Measurements from ENCODE around the gene FAAP100.

Gene FAAP100

DNA sequence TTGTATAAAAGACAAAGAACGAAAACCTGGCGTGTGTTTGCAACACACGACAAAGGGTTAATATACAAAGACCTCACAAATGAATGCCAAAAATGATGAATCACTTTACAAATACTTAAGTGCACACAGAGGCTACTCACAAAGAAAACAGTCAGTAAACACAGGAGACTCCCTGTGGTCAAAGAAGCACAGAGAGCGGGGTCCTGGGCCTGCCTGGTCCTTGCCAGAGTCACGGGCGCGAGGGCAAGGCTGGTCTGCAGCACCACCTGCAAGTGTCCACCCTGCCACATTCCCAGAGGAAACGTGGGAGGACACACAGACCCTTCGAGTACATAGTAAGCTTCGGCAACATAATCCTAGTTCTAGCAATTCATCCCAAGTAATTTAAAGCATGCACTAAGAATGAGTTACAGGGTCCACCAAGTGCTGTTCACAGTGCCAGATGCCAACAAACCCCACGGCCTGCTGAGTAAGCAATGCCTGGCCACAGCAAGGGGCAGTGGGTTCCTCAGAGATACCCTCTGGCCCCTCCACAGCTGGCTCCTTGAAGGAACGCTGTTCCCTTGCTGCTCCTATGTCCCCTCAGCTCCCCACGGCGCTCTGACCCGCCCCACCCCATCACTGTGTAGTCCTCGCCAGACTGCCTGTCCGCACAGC lies 24.6 kb upstream of the FAAP100 start:
- no peak for DNase-seq (ENCODE audit: low read depth in 3 of 3)

DNA sequence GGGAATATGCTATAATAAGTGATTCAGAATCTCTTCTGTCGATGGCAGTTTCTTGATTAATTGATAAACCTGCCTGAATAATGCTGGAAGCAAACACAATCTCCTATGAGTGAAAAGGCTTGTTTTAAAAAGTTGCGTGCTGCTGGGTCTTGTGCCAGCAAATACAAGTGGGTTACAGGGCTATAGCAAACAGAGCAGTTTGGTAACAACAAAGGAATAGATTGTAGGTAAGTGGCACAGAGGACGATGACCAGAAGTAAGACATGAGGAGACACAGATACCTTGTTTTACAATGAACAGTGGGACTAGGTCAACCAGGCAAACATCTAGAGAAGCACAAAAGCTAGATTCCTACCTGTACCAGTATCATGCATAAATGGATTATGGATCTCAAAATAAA lies 23.7 kb upstream of the FAAP100 start:
- no peak for DNase-seq (ENCODE audit: low read depth in 3 of 3)

DNA sequence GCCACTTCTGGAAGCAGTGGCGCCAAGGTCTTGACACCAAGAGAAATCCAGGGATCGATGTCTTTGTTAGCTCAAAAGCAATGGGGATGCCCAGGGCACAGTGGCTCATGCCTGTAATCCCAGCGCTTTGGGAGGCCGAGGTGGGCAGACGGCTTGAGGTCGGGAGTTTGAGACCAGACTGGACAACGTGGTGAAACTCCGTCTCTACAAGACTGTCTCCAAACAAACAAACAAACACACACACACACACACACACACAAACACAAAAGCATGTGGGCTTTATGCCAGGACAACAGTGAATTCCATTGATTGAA lies 22.4 kb upstream of the FAAP100 start:
- DNase-seq (ENCODE audit: low read depth in 3 of 3) = no peak

DNA sequence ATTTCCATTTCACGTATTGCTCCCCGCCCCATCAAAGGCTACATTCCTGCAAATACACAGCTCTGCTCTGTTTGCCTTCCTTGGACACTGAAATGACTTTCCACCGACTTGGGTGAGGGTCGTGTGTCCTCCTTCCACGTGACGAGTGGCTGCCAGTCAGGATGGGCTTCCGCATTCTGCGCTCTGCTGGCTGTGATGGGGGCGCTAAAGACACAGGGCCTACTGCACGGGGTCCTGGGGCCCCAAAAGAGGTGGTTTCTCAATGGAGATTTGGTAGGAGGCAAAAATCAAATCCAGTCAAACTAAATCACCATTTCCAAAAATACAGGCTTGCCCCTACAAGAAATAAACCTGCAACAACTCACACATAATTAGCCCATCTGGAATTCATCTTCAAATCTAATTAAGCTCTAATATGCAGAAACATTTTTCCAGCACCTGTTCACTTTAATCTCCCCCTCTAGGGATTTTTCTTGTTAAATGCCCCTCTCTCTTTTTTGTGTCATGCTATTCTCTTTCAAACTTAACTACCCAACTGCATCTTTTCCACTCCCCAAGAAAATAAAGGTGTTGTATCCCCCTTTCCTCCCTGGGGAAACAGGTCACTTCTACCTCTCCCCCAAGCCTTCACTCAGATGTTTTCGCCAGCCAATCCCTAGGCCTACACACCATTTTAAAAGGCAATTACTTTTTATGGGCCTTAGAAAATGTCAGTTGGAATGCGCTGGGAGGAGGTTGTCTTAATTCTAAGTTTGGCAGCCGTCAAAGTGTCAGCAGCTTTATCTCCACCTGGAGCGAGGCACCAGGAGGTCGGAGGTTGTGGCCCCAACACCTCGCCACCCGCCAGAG lies 21.9 kb upstream of the FAAP100 start:
- DNase-seq (ENCODE audit: low read depth in 3 of 3) = no peak

DNA sequence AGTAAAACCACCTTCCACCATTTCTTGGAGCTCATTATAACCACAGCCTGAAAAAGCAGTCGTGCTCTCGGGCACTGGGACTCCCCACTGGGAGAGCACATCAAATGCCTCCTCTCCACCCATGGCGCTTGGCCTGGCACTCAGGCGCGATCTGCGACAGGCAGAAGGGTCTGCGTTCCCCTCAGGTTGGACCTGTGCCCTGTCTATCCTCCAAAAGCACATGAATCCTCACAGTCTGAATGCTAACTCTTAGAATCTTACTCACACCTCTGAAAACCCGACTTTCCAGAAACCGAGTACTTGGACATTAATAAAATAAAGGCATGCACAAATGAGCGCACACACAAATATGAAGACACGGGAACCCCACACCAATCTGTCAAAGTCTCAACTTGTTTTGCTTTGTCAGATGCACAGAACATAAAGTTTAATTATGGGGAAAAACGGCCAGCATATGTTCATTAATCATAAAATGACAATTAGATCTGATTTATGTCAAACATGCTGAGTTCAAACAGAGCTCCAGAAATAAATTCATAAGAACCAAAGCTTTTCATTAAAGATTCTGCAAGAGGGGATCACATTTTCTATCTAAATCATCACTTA lies 20.5 kb upstream of the FAAP100 start:
- no peak for DNase-seq (ENCODE audit: low read depth in 3 of 3)

DNA sequence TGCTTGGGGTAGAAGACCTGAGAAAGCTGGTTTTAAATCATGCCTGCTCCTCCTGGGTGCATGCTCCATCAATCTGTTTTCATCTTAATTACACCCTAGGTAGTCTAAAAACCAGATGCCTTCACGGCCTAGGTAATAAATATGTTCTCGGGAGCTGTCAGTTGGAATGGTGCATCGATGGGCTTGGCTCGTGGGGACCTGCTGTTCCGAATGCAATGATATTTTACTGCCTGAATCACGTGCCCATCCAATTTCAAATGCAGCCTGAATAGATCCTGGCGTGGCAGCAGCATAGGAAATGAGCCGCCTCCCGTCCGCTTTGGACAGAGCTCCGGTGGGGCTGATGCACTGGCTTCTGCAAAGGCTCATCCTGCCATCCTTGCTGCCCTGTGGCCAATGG lies 18.8 kb upstream of the FAAP100 start:
- DNase-seq (ENCODE audit: low read depth in 3 of 3) = no peak

DNA sequence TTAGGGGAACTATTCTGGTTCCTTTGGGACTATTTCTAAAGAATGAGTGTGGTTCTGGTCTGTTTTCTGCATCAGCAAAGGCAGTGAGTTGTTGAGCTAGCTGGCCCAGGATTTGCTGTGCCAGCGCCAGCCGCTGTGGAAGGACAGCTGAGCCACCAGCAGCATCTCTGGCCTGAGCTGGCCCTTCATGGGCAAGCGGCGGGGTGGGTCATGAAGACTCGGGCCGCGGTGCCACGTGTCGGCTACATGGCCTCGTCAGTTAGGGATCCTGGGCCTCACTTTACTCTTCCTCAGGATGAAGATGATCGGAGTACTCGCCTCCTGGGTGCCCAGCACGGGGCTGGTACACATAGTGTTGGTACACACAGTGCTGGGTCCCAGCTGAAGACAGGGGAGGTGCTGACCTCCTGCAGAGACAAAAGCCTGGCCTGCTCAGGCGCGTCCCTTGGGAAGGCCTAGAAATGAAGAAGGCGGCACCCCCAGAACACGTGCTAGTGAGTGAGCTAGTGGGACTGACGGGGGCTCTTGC lies 17.9 kb upstream of the FAAP100 start:
- DNase-seq (ENCODE audit: low read depth in 3 of 3) = no peak

DNA sequence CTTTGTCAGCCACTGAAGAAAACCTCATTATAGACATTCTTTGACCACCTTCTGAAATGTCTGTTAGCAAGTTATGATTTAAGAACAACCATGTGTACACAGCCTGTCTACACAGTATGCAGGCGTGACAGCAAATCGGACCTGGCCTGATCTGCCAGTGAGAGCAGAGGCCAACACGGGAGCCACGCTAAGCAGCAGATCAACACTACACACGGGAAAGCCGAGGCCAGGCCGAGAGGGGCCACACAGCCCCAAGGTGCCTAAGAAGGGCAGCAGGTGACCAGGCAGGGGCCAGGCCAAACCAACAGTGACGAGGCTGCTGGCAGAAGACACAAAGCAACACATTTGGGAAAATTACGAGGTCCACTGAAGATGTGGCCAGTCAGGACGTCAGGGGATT lies 16.3 kb upstream of the FAAP100 start:
- DNase-seq (ENCODE audit: low read depth in 3 of 3) = no peak

DNA sequence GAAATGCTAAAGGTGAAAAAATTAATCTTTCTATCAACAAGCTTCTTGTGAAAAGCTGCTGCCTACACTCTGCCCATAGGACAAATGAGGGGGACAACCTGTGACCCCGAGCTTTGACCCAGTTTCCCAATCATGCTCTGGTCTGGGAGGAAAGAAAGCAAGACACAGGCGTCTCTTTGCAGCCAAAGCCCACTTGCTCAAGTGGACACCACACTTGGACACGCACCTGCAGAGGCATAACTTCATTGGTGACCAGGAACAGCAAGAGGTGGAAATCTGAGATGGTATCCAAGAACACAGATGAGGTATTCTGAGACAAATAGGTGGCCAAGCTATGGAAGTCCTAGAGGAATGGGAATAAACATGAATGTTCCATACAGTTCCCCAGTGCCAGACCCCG lies 15.0 kb upstream of the FAAP100 start:
- no peak for DNase-seq (ENCODE audit: low read depth in 3 of 3)

DNA sequence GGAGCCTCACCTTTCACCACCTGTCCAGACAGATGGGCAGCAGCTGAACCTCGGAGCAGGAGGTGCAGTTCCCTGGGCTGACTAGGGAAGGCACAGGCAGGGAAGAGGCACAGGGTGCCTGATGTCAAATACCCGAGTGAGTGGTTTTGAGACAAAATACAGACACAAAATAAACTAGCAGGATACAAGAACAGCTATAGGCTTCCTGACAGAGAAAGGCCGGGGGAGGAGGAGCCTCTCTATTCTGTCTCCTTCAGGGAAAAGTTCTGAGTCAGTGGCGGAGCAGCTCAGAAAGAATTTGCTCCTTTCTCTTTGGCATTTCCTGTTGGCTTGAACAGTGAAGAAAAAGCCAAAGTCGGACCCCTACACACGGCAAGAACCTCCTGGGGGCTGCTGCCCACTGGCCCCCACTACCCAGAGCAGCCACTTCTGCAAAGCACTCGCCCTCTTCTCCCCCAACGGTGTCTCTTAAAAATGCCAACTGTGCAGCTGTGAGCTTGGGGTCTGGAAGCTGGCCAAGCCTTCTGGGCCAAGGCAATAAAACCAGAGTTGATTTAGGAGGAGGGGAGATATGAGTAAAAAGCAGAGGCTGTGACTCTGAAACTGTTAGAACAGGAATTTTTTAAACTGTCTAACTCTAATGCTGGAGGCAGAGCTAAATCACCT lies 14.4 kb upstream of the FAAP100 start:
- no peak for DNase-seq (ENCODE audit: low read depth in 3 of 3)

DNA sequence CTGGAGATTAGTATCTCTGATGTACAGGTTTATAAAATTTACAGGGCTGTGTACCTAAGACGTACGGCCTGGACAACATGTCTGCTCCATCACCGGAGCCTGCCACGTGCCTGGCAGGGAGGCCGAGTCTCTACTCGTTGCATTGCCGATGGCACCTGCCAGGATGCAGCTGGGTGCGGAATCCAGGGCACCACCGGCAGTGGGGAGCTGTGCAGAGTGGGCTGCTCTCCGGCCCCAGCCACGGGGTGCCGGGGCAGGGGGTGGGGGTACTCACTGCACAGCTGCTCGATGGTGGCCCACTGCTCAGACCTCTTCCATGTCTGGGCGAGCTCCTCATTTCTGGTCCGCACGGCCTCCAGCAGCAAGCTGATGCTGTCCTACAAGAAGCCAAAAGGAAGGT lies 13.1 kb upstream of the FAAP100 start:
- DNase-seq (ENCODE audit: low read depth in 3 of 3) = no peak

DNA sequence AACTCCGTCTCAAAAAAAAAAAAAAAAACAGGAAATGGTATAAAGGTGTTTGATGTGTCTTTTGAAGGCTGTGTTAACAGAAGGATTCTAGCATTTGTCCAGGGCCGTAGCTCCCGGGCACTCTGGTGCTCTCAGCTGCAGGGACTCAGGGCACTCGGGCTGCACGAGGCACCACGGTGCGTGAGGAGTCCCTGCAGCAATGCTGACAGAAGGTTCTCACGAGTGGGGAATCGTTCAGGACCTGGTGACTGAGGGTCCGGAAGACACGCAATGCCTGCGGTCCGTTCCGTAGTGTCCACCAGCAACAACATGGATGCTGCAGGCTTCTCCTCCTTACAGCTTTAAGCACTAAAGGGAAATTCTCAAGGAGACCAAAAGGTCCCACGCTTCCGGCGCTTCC lies 12.6 kb upstream of the FAAP100 start:
- no peak for DNase-seq (ENCODE audit: low read depth in 3 of 3)

DNA sequence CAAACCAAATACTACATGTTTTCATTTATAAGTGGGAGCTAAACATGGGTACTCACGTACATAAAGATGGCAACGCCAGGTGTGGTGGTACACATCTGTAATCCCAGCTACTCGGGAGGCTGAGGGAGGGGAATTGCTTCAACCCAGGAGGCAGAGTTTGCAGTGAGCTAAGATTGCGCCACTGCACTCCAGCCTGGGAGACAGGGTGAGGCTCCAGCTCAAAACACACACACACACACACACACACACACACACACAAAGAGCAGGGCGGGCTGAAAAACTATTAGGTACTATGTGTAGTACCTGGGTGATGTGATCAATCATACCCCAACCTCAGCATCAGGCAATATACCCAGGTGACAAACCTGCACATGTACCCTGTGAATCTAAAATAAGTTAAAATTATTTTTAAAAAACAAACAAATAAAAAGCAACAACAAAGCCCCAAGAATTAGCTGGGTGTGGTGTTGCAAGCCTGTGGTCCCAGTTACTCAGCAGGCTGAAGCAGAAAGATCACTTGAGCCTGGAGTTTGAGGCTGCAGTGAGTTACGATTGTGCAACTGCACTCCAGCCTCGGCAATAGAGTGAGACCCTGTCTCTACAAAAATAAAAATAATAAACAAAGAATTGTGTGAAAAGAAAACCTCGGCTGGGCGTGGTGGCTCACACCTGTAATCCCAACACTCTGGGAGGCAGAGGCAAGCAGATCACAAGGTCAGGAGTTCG lies 11.9 kb upstream of the FAAP100 start:
- no peak for DNase-seq (ENCODE audit: low read depth in 3 of 3)

DNA sequence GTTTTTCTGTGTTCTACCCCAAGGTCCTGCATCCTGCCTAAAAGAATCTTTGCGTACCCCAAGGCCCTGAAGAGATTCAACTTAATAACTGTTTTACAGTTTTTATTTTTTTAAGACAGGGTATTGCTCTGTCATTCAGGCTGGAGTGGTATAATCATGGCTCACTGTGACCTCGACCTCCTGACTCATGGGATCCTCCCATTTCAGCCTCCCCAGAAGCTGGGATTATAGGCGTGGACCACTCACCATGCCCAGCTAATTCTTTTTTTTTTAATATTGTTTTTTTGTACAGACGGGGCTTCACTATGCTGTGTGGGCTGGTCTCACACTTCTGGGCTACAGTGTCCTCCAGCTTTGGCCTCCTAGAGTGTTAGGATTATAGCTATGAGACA lies 9.3 kb upstream of the FAAP100 start:
- DNase-seq (ENCODE audit: low read depth in 3 of 3) = no peak

DNA sequence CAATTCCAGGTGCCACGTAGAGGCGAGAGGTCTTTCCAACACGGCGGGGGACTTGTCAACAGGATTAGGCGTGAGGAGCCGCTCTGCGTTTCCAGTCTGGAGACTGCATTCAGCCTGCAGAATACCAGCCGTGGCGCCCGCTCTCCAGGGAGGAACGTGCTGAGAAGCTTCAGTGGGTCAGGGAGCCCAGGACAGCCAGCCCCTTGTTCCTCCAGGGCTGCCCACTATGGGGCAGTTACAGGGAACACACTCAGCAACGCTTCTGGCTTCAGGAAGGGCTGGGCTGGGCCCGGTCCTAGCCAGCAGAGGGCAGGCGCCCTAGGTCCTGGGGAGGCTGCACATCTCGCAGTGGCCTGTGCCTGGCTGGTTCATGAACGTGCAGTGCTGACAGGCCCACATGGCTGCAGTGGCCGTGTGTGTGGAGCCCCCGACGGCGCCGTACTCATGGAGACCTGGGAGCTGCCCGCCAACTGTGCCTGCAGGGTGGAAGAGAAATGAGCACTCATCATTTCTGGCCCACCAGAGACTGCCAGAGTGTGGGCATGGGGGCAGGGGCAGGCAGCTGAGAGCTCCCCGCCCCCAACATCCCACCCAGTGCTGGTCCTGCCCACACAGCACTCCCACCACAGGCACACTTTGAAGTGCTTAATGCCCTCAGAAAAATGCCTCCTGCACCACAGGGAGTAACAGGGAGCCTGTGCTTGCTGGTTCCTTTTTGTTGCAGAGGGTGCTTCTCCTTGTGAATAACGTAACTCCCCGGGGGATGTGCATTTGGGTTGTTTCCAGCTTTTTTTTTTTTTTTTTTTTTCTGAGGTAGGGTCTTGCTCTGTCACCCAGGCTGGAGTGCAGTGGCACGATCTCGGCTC lies 7.0 kb upstream of the FAAP100 start:
- no peak for DNase-seq (ENCODE audit: low read depth in 3 of 3)

DNA sequence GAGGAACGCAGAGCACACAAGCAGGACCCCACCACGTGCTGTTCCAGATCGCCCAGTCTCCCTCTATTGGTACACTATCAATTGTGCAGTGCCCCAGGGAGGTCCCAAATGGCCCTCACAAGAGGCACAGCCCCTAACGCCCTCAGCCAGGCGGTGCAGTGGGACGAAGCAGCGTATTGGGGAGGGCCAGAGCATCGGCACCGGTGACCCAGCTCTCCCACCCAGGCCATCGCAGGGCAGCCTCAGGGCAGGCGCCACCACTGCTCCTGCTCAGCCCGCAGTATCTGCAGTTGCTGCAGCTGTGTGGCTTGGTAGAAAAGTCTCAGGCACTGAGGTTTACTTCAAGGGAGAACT lies 5.9 kb upstream of the FAAP100 start:
- no peak for DNase-seq (ENCODE audit: low read depth in 3 of 3)

DNA sequence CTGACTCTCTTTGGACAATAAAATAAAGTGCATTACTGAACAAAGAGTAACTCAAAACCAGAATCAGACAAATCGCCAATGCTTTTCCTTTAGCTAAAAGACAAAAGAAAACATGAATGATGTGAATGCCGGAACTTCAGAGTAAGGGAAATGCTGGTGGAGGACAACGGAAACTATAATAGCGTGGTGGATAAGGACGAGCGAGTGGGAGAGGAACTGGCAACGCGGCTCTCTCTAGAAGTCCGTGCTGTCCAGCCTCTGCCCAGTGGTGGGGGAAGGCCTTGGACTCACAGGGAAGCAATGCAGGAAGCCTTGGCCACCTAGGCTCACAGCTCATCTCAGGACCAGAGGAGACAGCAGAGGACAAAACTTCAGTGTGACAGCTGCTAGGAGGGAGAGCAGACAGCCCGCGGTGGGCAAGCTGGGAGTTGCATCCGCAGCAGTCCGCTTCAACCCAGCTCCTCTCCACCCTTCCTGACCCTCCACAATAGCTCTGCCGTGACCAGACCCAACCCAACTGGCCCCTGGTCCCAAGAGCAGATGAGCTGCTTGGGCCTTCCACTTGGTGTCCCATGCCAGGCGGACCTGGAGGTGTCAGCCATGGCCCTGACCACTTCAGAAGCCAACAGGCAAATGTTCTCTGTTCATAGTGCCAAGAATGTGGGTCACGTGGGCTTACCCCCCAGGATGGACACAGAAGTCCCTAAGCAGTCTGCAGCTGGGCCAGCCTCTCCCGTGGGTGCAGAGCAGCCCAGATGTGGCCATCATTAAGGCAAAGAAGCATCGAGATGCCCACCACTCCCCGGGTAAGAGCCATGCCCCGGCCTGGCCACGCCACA lies 5.3 kb upstream of the FAAP100 start:
- no peak for DNase-seq (ENCODE audit: low read depth in 3 of 3)

DNA sequence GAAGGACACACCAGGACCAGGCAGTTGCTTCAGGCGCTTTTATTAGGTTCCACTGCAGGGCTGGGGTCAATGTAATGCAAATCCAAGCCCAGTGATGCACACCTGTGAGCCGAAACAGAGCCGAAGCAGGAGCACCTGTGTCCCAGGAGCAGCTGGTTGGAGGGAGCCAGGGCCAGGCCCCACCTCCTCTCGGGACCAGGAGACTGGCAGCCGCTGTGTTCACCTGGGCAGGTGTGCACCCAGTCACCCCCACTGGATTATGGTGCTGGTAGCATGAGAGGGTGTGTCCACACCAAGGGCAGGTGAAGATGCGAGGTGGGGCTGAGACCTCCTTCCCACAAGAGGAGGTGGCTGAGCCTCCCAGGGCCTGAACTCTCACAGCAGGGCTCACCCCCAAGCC lies 4.7 kb upstream of the FAAP100 start:
- no peak for DNase-seq (ENCODE audit: low read depth in 3 of 3)

DNA sequence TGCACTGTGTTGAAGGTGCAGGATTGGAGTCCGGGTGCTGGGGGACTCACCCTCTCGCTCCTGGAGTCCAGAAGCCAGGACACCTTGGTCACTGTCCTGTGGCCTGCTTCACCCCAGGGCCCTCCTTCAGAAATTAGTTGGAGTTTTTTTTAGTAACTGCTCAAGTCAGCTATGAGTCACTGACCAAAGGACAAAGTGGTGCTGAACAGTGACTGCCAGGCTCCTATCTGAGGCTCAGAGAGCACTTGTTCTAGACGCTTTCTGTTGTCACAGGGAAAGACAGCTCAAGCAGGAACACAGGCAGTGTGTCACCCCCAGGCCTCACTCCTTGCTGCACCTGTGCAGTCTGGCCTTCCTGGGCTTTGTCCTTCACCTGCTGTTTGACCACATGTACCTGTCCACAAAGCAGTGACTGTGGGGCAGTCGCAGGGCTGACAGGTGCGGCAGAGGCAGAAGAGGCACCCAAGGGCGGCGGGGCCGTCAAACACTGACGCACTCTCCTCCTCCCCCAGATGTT lies 4.1 kb upstream of the FAAP100 start:
- DNase-seq (ENCODE audit: low read depth in 3 of 3) = no peak

All from stimulated activated CD4-positive, alpha-beta T cell treated with anti-CD3 and anti-CD28 coated beads, TNF-alpha, amount 100 ng/mL, for 4 hours (primary cell).